A549 (cell line): Measurements from ENCODE around the gene SLC4A3.

Source experiments
- CBX2 ChIP-seq: fragments of 200-600 bp; sonication (generic); IDR thresholded peaks from 2 replicates; pipeline ENCODE4 v1.6.1; 2016; ENCODE audit warnings: low read depth, mild to moderate bottlenecking, borderline replicate concordance
- POLR2A ChIP-seq: IDR thresholded peaks from 2 replicates; pipeline ENCODE4 v1.6.1; 2012; ENCODE audit warnings: mild to moderate bottlenecking, low read length
- RFX5 ChIP-seq: fragments of 450-650 bp; IDR thresholded peaks from 2 replicates; pipeline ENCODE4 v1.7.1; 2014; ENCODE audit warnings: antibody characterized with exemption, mild to moderate bottlenecking, moderate library complexity
- TF ChIP-seq, protein P1 (sequence below): fragments of >200 bp; sonication (Bioruptor Twin); formaldehyde crosslinking; IDR thresholded peaks from 3 replicates; pipeline ENCODE4 v1.5.1; 2016
- TF ChIP-seq, protein P2 (sequence below): IDR thresholded peaks from 2 replicates; pipeline ENCODE4 v1.6.1; 2012
- TF ChIP-seq, protein P3 (sequence below): fragments of 250-450 bp; sonication (Bioruptor Pico); IDR thresholded peaks from 2 replicates; pipeline ENCODE4 v1.5.0; 2021; ENCODE audit warnings: mild to moderate bottlenecking, moderate library complexity, borderline replicate concordance
- TF ChIP-seq, protein P4 (sequence below): fragments of 200-600 bp; sonication (generic); IDR thresholded peaks from 2 replicates; pipeline ENCODE4 v1.6.1; 2016; ENCODE audit warnings: antibody characterized with exemption, mild to moderate bottlenecking, moderate library complexity

DNA sequence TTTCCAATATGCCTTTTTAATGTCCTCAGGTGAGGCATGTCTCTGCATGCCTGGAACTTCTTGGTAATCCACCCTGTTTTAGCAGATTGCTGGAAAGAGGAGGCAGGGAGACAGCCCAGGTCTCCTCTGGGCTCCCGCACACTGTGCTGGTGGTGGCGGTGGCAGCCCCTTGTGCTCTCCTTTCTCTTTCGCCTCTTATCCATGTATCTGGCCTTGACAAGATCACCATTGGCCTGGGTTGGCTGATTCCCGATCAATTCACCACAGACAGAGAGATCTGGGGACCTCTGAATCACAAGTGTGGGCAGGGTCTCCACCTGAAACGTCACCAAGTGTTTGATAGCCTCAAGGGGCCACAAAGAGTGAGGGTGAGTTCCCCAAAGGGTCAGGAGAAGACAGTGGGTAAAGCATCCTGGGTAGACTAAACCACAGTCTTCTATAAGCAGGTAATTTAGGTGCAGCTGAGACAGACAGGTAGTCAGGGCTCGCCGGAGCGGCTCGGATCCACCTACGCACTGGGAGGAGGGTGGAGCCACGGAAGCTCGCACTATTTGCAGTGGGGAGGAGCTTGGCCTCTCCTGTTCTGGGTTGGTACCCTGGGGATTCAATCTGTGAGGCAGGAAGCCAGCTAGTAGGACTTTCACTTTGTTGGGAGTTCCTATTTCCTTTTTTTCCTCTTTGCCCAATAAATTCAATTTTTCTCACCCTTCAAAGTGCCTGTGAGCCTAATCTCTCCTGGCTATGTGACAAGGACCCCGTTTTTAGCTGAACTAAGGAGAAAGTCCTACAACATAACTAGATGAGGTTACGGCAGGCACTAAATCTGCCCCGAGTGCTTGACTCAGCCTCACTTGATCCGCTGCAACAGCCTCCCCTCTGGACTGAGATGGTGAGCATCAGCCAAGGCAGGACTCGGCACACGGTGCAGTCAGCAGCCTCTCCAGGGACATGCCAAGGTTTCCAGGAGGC is 57.6 kb downstream of the SLC4A3 start:
- TF ChIP-seq, protein P1, sequence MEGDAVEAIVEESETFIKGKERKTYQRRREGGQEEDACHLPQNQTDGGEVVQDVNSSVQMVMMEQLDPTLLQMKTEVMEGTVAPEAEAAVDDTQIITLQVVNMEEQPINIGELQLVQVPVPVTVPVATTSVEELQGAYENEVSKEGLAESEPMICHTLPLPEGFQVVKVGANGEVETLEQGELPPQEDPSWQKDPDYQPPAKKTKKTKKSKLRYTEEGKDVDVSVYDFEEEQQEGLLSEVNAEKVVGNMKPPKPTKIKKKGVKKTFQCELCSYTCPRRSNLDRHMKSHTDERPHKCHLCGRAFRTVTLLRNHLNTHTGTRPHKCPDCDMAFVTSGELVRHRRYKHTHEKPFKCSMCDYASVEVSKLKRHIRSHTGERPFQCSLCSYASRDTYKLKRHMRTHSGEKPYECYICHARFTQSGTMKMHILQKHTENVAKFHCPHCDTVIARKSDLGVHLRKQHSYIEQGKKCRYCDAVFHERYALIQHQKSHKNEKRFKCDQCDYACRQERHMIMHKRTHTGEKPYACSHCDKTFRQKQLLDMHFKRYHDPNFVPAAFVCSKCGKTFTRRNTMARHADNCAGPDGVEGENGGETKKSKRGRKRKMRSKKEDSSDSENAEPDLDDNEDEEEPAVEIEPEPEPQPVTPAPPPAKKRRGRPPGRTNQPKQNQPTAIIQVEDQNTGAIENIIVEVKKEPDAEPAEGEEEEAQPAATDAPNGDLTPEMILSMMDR = no peak
- no peak for TF ChIP-seq RFX5
- TF ChIP-seq CBX2 = no peak
- TF ChIP-seq, protein P2, sequence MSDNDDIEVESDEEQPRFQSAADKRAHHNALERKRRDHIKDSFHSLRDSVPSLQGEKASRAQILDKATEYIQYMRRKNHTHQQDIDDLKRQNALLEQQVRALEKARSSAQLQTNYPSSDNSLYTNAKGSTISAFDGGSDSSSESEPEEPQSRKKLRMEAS = no peak
- no peak for TF ChIP-seq POLR2A
- TF ChIP-seq, protein P3, sequence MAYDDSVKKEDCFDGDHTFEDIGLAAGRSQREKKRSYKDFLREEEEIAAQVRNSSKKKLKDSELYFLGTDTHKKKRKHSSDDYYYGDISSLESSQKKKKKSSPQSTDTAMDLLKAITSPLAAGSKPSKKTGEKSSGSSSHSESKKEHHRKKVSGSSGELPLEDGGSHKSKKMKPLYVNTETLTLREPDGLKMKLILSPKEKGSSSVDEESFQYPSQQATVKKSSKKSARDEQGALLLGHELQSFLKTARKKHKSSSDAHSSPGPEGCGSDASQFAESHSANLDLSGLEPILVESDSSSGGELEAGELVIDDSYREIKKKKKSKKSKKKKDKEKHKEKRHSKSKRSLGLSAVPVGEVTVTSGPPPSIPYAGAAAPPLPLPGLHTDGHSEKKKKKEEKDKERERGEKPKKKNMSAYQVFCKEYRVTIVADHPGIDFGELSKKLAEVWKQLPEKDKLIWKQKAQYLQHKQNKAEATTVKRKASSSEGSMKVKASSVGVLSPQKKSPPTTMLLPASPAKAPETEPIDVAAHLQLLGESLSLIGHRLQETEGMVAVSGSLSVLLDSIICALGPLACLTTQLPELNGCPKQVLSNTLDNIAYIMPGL (CRISPR knock-in tag) = no peak
- TF ChIP-seq, protein P4, sequence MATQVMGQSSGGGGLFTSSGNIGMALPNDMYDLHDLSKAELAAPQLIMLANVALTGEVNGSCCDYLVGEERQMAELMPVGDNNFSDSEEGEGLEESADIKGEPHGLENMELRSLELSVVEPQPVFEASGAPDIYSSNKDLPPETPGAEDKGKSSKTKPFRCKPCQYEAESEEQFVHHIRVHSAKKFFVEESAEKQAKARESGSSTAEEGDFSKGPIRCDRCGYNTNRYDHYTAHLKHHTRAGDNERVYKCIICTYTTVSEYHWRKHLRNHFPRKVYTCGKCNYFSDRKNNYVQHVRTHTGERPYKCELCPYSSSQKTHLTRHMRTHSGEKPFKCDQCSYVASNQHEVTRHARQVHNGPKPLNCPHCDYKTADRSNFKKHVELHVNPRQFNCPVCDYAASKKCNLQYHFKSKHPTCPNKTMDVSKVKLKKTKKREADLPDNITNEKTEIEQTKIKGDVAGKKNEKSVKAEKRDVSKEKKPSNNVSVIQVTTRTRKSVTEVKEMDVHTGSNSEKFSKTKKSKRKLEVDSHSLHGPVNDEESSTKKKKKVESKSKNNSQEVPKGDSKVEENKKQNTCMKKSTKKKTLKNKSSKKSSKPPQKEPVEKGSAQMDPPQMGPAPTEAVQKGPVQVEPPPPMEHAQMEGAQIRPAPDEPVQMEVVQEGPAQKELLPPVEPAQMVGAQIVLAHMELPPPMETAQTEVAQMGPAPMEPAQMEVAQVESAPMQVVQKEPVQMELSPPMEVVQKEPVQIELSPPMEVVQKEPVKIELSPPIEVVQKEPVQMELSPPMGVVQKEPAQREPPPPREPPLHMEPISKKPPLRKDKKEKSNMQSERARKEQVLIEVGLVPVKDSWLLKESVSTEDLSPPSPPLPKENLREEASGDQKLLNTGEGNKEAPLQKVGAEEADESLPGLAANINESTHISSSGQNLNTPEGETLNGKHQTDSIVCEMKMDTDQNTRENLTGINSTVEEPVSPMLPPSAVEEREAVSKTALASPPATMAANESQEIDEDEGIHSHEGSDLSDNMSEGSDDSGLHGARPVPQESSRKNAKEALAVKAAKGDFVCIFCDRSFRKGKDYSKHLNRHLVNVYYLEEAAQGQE = no peak
